Measurements from ENCODE around the gene SLC16A11.

DNA sequence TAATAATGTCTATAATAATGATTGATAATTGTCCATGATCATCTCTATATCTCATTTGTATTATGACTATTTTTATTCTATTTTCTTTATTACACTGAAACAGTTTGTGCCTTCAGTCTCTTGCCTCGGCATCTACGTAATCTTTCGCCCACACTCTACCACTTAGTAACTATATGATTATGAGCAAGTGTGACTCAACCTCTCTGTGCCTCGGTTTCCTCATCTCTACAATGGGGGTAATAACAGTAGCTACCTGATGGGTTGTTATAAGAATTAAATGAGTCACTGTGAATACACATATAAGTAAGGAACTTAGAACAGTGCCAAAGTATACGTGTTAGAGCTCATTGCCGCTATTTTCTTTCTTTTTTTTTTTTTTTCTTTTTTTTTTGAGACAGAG, 3.7 kb upstream of the SLC16A11 start:
- TF ChIP-seq, protein P1, sequence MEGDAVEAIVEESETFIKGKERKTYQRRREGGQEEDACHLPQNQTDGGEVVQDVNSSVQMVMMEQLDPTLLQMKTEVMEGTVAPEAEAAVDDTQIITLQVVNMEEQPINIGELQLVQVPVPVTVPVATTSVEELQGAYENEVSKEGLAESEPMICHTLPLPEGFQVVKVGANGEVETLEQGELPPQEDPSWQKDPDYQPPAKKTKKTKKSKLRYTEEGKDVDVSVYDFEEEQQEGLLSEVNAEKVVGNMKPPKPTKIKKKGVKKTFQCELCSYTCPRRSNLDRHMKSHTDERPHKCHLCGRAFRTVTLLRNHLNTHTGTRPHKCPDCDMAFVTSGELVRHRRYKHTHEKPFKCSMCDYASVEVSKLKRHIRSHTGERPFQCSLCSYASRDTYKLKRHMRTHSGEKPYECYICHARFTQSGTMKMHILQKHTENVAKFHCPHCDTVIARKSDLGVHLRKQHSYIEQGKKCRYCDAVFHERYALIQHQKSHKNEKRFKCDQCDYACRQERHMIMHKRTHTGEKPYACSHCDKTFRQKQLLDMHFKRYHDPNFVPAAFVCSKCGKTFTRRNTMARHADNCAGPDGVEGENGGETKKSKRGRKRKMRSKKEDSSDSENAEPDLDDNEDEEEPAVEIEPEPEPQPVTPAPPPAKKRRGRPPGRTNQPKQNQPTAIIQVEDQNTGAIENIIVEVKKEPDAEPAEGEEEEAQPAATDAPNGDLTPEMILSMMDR (conservative IDR thresholded peaks at IDR 0.05; ENCODE audit: low read depth, low read length): no peak
- no peak for TF ChIP-seq FOS (IDR thresholded peaks at IDR 0.05; ENCODE audit: low read depth, low read length)
- TF ChIP-seq POLR2A (IDR thresholded peaks at IDR 0.05; ENCODE audit: low read depth, low read length): no peak
- no peak for TF ChIP-seq MAZ (IDR thresholded peaks at IDR 0.05; ENCODE audit: borderline replicate concordance, low read depth, low read length)
- TF ChIP-seq RFX5 (IDR thresholded peaks at IDR 0.05; ENCODE audit: low read depth, low read length): no peak
- no peak for TF ChIP-seq RAD21 (IDR thresholded peaks at IDR 0.05; ENCODE audit: low read length)
- TF ChIP-seq MAFK (IDR thresholded peaks at IDR 0.05; ENCODE audit: low read depth, low read length): no peak
- TF ChIP-seq BHLHE40 (IDR thresholded peaks at IDR 0.05; ENCODE audit: low read depth, low read length): no peak
- TF ChIP-seq, protein P2, sequence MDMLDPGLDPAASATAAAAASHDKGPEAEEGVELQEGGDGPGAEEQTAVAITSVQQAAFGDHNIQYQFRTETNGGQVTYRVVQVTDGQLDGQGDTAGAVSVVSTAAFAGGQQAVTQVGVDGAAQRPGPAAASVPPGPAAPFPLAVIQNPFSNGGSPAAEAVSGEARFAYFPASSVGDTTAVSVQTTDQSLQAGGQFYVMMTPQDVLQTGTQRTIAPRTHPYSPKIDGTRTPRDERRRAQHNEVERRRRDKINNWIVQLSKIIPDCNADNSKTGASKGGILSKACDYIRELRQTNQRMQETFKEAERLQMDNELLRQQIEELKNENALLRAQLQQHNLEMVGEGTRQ (IDR thresholded peaks at IDR 0.05; ENCODE audit: low read depth, low read length): no peak
- TF ChIP-seq CEBPB (IDR thresholded peaks at IDR 0.05; ENCODE audit: low read depth, low read length): no peak
- TF ChIP-seq, protein P3, sequence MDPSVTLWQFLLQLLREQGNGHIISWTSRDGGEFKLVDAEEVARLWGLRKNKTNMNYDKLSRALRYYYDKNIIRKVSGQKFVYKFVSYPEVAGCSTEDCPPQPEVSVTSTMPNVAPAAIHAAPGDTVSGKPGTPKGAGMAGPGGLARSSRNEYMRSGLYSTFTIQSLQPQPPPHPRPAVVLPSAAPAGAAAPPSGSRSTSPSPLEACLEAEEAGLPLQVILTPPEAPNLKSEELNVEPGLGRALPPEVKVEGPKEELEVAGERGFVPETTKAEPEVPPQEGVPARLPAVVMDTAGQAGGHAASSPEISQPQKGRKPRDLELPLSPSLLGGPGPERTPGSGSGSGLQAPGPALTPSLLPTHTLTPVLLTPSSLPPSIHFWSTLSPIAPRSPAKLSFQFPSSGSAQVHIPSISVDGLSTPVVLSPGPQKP (IDR thresholded peaks at IDR 0.05; ENCODE audit: borderline replicate concordance, low read depth, low read length): no peak
- TF ChIP-seq NFE2L2 (IDR thresholded peaks at IDR 0.05; ENCODE audit: low read depth, low read length): no peak
- TF ChIP-seq RCOR1 (IDR thresholded peaks at IDR 0.05; ENCODE audit: insufficient replicate concordance, low read length): no peak

Data from IMR-90 (cell line).